ENCODE measurements around the gene RSAD1. TPM values are rescaled to one million over a fixed set of nuclear protein-coding genes. Genes with fewer than 3 reads are reported as not detected.

The RSAD1 gene
- total RNA-seq, 4 donors from 2014 or later = 21.5 to 40.5 (median 26.5) TPM

DNA sequence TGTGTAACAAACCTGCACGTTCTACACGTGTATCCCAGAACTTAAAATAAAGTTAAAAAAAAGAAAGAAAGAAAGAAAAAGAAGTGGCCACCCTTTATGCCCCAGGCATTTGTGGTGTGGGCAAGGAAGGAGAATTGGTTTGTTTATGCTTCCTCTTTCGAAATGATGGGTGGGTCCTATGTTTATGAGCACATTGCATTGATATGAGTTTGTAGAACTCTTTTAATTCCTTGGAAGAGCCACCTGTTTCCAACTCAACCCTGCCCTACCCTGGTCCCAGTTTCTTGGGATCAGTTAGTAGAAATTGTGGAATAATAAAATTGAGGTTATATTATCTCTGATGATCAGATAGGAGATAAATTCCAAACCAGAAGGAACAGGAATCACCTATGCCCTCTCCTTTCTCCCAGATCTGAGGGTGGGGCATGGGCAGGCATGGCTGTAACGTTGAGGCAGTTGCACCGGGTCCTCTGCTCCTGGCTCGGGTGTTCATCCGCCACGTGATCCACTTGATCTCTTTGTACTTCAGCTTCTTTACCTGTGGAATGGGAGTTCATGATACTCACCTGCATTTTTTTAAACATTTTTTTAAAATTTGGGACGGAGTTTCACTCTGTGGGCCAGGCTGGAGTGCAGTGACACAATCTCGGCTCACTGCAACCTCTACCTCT, 25.9 kb upstream of the RSAD1 start:
- DNase-seq (ENCODE audit: low spot score in 2 of 2) = no peak
- intact Hi-C loops (cut with DNase I; ENCODE audit: low total_unique reads) = no loop called here

DNA sequence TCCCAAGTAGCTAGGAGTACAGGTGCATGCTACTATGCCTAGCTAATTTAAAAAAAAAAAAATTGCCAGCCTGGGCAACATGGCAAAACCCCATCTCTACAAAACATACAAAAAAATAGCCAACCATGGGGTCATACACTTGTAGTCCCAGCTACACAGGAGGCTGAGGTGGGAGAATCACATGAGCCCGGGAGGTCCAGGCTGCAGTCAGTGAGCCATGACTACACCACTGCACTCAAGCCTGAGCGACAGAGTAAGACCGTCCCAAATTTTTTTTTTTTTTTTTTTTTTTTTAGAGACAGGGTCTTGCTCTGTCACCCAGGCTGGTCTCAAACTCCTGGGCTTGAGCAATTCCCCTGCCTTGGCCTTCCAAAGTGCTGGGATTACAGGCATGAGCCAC, 24.8 kb upstream of the RSAD1 start:
- WGBS, 2 donors = 87 to 97% methylated on average over 3 of the region's 3 CpGs
- intact Hi-C loops (cut with DNase I; ENCODE audit: low total_unique reads) = no loop called here
- DNase-seq (ENCODE audit: low spot score in 2 of 2) = no peak
- TF ChIP-seq POLR2A (IDR thresholded peaks at IDR 0.05) = no peak
- TF ChIP-seq, protein P1, sequence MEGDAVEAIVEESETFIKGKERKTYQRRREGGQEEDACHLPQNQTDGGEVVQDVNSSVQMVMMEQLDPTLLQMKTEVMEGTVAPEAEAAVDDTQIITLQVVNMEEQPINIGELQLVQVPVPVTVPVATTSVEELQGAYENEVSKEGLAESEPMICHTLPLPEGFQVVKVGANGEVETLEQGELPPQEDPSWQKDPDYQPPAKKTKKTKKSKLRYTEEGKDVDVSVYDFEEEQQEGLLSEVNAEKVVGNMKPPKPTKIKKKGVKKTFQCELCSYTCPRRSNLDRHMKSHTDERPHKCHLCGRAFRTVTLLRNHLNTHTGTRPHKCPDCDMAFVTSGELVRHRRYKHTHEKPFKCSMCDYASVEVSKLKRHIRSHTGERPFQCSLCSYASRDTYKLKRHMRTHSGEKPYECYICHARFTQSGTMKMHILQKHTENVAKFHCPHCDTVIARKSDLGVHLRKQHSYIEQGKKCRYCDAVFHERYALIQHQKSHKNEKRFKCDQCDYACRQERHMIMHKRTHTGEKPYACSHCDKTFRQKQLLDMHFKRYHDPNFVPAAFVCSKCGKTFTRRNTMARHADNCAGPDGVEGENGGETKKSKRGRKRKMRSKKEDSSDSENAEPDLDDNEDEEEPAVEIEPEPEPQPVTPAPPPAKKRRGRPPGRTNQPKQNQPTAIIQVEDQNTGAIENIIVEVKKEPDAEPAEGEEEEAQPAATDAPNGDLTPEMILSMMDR (IDR thresholded peaks at IDR 0.05) = no peak
- H3K4me3 ChIP-seq (ENCODE audit: low read depth, poor library complexity, severe bottlenecking) = no peak overlapping the region

More for the DNA sequence above, 25.9 kb upstream of the RSAD1 start:
- no peak overlapping the region for H3K4me3 ChIP-seq (ENCODE audit: low read depth, poor library complexity, severe bottlenecking)
- 55 to 58% methylated on average over 10 of the region's 10 CpGs for WGBS, 2 donors
- no peak for TF ChIP-seq POLR2A (IDR thresholded peaks at IDR 0.05)
- TF ChIP-seq, protein P1 (IDR thresholded peaks at IDR 0.05) = no peak

DNA sequence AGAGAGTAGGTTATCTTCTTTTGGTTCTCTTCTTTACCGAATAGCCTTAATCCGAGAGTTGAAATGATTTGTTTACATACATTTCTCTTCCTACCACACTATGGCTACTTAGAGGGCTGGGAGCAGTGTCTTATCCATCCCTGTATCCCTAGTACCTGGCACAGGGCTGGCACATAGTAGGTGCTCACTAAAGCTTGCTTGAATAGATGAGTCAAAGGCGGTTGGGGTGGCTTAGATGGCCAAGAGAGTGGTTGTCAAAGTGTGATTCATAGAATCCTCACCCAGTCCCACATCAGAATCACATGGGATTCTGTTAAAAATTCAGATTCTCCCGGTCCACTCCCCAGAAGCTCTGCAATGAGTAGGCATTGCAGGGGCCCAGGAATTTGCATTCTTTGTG, 21.0 kb upstream of the RSAD1 start:
- 96 to 98% methylated on average over 4 of the region's 4 CpGs for WGBS, 2 donors
- DNase-seq (ENCODE audit: low spot score in 2 of 2) = no peak
- TF ChIP-seq, protein P1 (IDR thresholded peaks at IDR 0.05) = no peak
- no peak for TF ChIP-seq POLR2A (IDR thresholded peaks at IDR 0.05)
- H3K4me3 ChIP-seq (ENCODE audit: low read depth, poor library complexity, severe bottlenecking) = no peak overlapping the region
- intact Hi-C loops (cut with DNase I; ENCODE audit: low total_unique reads) = no loop called here

DNA sequence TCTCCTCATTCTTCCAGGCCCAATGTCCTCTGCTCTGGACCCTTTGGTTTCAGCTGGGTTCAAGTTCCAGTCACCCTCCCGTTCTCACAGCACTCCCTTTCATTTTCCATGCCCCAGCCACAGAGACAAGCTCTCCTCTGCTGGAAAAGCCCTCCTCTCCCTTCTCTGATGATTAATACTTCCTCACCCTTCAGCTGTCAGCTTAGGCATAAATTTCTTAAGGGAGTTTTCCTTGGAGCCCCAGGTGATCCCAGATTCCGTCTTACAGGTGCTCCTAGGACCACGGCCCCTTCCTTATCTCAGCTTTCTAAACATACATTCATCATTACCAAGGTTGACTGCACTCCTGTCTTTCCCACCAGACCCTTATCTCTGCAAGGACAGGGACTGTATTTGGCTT, 20.4 kb upstream of the RSAD1 start:
- no peak for DNase-seq (ENCODE audit: low spot score in 2 of 2)
- WGBS, 2 donors = 72 to 74% methylated on average over 3 of the region's 3 CpGs
- TF ChIP-seq, protein P1 (IDR thresholded peaks at IDR 0.05) = no peak
- no peak for TF ChIP-seq POLR2A (IDR thresholded peaks at IDR 0.05)
- H3K4me3 ChIP-seq (ENCODE audit: low read depth, poor library complexity, severe bottlenecking) = no peak overlapping the region
- intact Hi-C loops (cut with DNase I; ENCODE audit: low total_unique reads) = no loop called here

DNA sequence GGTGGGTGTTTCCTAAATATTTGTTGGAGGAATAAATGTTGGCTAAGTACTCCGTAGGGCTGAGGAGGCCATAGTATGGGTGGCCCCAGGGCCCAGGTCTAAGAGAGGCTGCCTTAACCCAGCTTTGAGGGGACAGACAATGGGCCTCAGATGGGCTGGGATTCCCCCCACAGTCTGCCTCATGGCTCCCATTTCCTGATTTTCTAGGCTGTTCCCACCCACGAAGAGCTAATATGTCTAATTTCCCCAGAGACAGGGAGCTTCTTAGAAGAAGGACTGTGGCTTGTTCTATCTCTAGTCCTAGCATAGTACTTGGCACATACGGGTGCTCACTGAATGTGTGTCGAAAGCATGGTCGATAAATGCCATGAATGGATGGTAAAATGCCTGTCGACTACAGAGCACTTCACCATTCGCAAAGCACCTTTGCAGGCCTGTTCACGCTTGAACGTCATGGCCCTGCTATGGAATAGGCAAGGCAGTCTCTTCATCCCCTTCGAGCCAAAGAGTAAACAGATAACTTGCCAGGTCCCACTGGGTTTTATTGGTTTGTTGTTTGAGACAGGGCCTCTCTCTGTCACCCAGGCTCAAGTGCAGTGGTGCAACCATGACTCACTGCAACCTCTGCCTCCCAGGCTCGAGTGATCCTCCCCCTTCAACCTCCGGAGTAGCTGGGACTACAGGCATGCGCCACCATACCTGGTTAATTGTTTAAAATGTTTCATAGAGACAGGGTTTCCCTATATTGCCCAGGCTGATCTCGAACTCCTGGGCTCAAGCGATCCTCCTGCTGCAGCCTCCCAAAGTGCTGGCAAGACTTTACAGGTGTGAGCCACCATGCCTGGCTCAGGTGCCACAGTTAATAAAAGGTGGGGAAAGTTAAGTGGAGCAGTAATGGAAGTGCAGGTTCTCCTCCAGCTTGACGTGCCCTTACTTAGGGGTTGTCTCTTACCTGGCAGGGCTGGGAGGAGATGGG, 19.7 kb upstream of the RSAD1 start:
- 72 to 75% methylated on average over 16 of the region's 16 CpGs for WGBS, 2 donors
- TF ChIP-seq, protein P1 (IDR thresholded peaks at IDR 0.05) = no peak
- DNase-seq (ENCODE audit: low spot score in 2 of 2) = no peak
- intact Hi-C loops (cut with DNase I; ENCODE audit: low total_unique reads) = no loop called here
- no peak overlapping the region for H3K4me3 ChIP-seq (ENCODE audit: low read depth, poor library complexity, severe bottlenecking)
